ENCODE data around the gene CDKN2D.
"Not testable (repeated sequence)": the region's sequence is repeated elsewhere in the genome, so short reads cannot be mapped to it uniquely, and the experiment has no call there.

Gene CDKN2D

DNA sequence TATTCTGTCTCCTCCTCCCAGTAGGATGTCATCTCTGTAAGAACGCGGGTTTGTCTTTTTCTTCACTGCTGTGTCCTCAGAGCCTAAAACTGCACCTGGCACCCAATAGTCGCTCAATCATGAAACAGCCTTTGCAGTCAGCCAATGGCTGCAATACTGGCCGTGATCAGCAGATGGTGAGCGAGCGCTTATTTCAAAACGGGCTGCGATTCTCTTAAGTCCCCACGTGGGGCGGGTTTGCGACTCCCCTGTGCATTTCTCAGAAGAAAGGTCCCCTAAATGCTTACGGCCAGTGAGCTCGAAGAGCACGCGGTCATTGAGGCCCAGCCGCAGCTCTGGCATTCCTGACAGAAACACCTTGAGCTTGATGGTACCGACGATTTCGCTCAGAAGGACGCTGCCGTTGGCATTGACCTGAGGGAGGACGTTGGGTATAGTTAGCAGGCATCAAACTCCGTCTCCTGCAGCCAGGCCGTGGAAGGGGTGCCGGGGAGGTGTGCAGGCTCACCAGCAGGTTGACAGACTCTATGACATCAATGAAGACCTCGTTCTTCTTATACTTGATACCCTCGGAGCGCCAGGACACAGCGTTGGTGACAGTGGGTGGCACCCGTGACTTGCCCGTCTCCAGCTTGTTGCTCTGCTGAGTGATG is 12.3 kb upstream of the CDKN2D start:
- DNase-seq (ENCODE audit: low read depth), result peak; percentile 96
- TF ChIP-seq, protein P1, sequence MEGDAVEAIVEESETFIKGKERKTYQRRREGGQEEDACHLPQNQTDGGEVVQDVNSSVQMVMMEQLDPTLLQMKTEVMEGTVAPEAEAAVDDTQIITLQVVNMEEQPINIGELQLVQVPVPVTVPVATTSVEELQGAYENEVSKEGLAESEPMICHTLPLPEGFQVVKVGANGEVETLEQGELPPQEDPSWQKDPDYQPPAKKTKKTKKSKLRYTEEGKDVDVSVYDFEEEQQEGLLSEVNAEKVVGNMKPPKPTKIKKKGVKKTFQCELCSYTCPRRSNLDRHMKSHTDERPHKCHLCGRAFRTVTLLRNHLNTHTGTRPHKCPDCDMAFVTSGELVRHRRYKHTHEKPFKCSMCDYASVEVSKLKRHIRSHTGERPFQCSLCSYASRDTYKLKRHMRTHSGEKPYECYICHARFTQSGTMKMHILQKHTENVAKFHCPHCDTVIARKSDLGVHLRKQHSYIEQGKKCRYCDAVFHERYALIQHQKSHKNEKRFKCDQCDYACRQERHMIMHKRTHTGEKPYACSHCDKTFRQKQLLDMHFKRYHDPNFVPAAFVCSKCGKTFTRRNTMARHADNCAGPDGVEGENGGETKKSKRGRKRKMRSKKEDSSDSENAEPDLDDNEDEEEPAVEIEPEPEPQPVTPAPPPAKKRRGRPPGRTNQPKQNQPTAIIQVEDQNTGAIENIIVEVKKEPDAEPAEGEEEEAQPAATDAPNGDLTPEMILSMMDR (conservative IDR thresholded peaks at IDR 0.05; ENCODE audit: low read depth, low read length), result peak; percentile 99
- H3K4me3 ChIP-seq (ENCODE audit: low read depth, low read length), result no peak overlapping the region

GRCh38 chr19:10577951-10578350 is 9.2 kb upstream of the CDKN2D start:
- TF ChIP-seq, protein P1 (conservative IDR thresholded peaks at IDR 0.05; ENCODE audit: low read depth, low read length), result no peak
- no peak overlapping the region for H3K4me3 ChIP-seq (ENCODE audit: low read depth, low read length)
- no peak for DNase-seq (ENCODE audit: low read depth)

GRCh38 chr19:10575011-10575716 is 6.4 kb upstream of the CDKN2D start:
- no peak overlapping the region for H3K4me3 ChIP-seq (ENCODE audit: low read depth, low read length)
- TF ChIP-seq, protein P1 (conservative IDR thresholded peaks at IDR 0.05; ENCODE audit: low read depth, low read length), result no peak
- DNase-seq (ENCODE audit: low read depth), result no peak

DNA sequence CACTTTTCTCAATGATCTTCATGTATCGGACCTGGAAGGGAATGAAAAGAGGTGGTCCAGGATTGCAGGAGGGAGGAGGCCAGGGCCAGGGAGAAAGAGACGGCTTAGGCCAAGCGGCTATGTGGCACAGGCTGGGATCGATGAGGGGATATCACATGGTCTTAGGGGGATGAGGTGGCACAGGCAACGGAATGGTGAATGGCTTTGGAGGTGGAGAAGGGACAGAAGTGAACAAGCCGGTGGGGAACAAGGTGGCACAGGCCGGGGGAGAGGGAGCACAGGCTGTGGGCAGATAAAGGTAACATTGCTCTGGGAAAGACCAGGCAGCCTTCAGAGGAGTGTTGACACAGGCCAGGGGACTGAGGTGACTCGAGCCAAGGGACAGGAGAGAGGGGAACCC is 5.7 kb upstream of the CDKN2D start:
- no peak overlapping the region for H3K4me3 ChIP-seq (ENCODE audit: low read depth, low read length)
- DNase-seq (ENCODE audit: low read depth), result no peak
- TF ChIP-seq, protein P1 (conservative IDR thresholded peaks at IDR 0.05; ENCODE audit: low read depth, low read length), result no peak

- DNase-seq (ENCODE audit: low read depth); H3K4me3 ChIP-seq (ENCODE audit: low read depth, low read length): not testable (repeated sequence)
Observed at GRCh38 chr19:10573793-10574192, 5.0 kb upstream of the CDKN2D start.

DNA sequence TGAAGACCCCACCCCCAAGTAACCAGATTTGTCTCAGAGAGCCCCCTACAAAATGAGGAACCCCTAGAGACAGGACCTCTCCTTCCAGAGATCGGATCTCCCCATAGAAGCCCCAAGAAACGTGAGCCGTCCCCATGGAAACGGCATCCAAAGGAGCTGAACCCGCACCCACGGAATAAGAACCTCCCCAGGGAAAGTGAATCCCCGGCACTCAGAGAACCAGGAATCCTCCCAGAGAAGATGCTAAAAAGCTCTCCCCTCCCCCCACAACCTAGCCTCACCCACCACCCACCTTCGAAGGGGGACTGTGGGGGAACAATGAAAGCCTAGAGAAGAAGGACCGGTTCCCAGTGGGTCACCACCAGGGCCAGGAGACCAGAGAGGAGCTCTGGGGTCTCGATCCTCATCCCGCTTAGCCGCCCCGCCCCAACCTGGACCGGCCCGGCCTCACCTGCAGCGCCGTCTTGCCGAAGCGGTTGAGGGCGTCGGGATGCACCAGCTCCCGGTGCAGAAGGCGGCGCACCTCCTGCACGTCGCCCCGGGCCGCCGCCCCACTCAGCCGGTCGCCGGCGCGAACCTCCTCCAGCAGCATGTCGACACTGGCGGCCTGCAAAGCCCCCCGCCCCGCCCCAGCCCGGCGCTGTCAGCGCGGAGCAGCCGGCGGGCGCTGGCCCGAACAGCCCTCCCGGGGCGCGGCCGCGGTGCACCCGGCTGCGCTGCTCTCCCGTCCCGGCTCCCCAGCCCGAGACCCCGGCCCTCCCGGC is 535 bp downstream of the CDKN2D start:
- H3K4me3 ChIP-seq (ENCODE audit: low read depth, low read length), result peak overlapping the region; percentile 67
- TF ChIP-seq, protein P1 (conservative IDR thresholded peaks at IDR 0.05; ENCODE audit: low read depth, low read length), result no peak
- DNase-seq (ENCODE audit: low read depth), result no peak

DNA sequence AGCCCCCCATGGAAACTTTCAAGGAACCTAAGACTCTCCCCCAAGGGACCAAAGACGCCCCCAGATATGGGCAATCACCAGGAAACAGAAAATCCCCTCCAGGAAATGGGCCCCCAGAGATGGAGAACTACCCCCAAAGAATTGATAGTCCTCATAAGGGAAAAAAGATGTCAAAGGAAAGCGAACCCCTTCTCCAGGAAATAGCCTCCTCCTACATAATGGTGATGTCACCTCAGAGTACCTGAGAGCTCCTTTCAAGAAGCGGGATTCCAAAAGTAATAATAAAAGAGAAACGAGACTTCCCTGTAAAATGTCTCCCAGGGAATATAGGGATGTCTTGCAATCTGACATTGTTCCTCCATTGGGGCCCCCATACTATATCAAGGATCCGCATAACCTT is 1.1 kb downstream of the CDKN2D start:
- TF ChIP-seq, protein P1 (conservative IDR thresholded peaks at IDR 0.05; ENCODE audit: low read depth, low read length), result no peak
- peak overlapping the region; percentile 67 for H3K4me3 ChIP-seq (ENCODE audit: low read depth, low read length)
- DNase-seq (ENCODE audit: low read depth), result no peak

Measured in choroid plexus epithelial cell (primary cell).